Measurements from ENCODE around the gene AZI2.

The AZI2 gene

DNA sequence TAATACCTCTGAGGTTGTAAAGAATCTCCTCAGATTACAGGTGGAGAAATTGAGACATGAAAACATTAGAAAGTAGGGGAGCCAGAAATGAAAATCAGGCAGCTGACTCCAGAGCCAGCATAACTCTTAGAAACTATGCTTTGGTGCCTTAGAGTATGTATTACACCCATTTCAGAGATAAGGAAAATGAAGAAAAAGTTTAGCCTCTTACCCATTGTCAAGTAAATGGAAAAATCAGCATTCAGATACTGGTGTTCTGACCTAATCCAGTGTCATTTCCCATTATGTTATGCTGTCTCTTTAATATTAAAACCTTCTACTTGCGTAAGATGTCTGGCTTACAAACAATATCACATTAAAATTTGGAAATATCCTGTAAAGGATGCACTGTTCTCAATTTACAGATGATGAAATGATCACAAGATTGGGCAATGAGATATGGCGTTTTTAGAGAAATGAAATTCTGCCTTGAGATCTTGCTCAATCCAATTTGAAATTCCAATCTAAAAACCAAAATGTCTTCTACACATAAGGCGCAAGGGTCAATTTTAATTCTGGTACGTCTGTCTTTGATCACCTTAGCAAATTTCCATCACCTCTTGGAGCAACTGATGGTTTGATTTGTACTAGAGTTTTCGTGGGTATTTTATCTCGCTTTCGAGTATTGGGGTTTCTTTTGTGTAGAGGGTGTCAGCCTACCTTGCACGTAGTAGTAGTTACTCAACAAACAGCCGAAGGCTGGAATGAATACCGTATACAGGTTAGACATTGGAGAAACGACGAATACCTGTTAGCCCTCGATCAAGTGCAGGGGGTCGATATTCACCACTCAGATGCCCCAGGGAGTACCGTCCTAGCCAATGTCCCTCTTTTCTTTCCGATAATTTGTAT, 1.0 kb downstream of the AZI2 start:
- no peak for DNase-seq (ENCODE audit: low read depth, low spot score)
- no peaks in the 10 kb centered on the region for H3K9me3 ChIP-seq (ENCODE audit: insufficient read depth, low read length)
- no peaks in the 10 kb centered on the region for H3K4me1 ChIP-seq (ENCODE audit: insufficient read depth, insufficient read length)
- peaks cover 4% of the 10 kb centered on the region for H3K36me3 ChIP-seq (ENCODE audit: insufficient read depth, insufficient read length, low read length)
- H3K4me3 ChIP-seq (ENCODE audit: insufficient read length, low read depth), result peak overlapping the region; percentile 64
- no peak for TF ChIP-seq SUZ12 (IDR thresholded peaks at IDR 0.05; ENCODE audit: extremely low read depth, insufficient read depth, insufficient read length)
- H3K27me3 ChIP-seq (ENCODE audit: insufficient read depth, insufficient read length), result no peaks in the 10 kb centered on the region
- peak overlapping the region; percentile 66 for H3K9ac ChIP-seq (ENCODE audit: insufficient read length, low read depth)

DNA sequence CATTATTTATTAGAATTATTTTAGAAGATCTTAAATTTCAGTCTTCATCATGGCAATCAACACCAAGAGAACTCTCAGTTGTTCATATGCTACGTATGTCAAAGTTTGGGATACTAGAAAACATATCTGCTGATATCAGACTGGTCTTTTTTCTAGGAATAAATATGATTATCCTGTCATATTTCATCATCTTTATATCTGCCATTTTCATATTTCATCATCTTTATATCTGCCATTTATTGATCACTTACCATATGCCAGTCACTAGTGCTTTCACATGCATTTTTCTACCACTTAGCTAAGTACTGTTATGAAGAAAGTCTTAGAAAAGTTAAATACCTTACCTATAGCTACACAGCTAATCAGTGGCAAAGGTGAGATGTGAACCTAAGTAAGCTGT, 2.9 kb downstream of the AZI2 start:
- H3K4me3 ChIP-seq (ENCODE audit: insufficient read length, low read depth), result no peak overlapping the region
- peaks cover 8% of the 10 kb centered on the region for H3K36me3 ChIP-seq (ENCODE audit: insufficient read depth, insufficient read length, low read length)

DNA sequence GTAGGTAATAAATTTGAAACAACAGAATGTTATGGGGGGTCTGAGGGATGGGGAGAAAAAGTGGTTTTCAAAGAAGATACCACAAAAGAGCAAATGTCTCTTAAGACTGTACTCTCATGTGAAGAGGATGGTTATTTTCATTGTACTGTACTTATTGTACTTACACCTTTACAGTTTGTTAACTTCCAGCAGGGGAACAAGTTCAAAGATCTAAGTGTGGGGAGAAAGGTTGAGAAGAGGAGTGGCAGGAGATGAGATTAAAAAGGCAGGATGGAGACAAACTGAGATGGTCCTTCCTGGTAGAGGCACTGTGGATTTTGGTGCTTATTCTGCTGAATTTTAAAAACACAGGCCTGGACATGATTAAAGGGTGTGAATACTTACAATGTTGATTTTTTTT, 5.5 kb downstream of the AZI2 start:
- Histone ChIP-seq H3K9me3 (ENCODE audit: insufficient read depth, low read length) (no peaks in the 10 kb centered on the region), H3K9ac (ENCODE audit: insufficient read length, low read depth) (no peak overlapping the region), H3K4me1 (ENCODE audit: insufficient read depth, insufficient read length) (no peaks in the 10 kb centered on the region), H3K4me3 (ENCODE audit: insufficient read length, low read depth) (no peak overlapping the region), H3K36me3 (ENCODE audit: insufficient read depth, insufficient read length, low read length) (peaks cover 27% of the 10 kb centered on the region), H3K27me3 (ENCODE audit: insufficient read depth, insufficient read length) (no peaks in the 10 kb centered on the region)
- no peak for TF ChIP-seq SUZ12 (IDR thresholded peaks at IDR 0.05; ENCODE audit: extremely low read depth, insufficient read depth, insufficient read length)
- TF ChIP-seq YY1 (IDR thresholded peaks at IDR 0.05; ENCODE audit: insufficient read depth, insufficient read length), result no peak
- no peak for TF ChIP-seq ZNF274 (IDR thresholded peaks at IDR 0.05; ENCODE audit: low read depth, low read length)
- DNase-seq (ENCODE audit: low read depth, low spot score), result no peak

More for the DNA sequence above, 2.9 kb downstream of the AZI2 start:
- Histone ChIP-seq H3K9me3 (ENCODE audit: insufficient read depth, low read length) (no peaks in the 10 kb centered on the region), H3K9ac (ENCODE audit: insufficient read length, low read depth) (no peak overlapping the region), H3K27me3 (ENCODE audit: insufficient read depth, insufficient read length) (no peaks in the 10 kb centered on the region), H3K4me1 (ENCODE audit: insufficient read depth, insufficient read length) (no peaks in the 10 kb centered on the region)
- no peak for DNase-seq (ENCODE audit: low read depth, low spot score)
- TF ChIP-seq SUZ12 (IDR thresholded peaks at IDR 0.05; ENCODE audit: extremely low read depth, insufficient read depth, insufficient read length) (no peak), YY1 (IDR thresholded peaks at IDR 0.05; ENCODE audit: insufficient read depth, insufficient read length) (no peak), ZNF274 (IDR thresholded peaks at IDR 0.05; ENCODE audit: low read depth, low read length) (no peak)

DNA sequence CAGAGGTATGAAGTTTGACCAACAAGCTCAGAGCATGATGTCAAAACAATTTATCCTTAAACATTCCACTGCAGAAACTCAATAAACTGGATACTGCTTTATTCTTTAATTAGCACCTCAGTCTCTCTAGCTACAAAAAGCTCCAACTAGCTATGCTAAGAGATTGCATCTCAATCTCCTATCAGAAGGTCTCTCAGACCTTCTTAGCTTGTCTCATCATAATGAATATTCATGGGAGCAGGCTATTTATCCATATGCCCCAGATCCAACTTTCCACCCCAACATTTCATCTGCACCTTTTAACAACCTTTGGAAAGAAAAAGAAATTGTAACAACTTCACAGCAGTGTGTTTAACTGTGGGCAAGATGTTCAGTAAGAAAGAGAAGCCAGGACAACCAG, 11.4 kb downstream of the AZI2 start:
- no peak for TF ChIP-seq YY1 (IDR thresholded peaks at IDR 0.05; ENCODE audit: insufficient read depth, insufficient read length)
- no peak for TF ChIP-seq SUZ12 (IDR thresholded peaks at IDR 0.05; ENCODE audit: extremely low read depth, insufficient read depth, insufficient read length)
- TF ChIP-seq ZNF274 (IDR thresholded peaks at IDR 0.05; ENCODE audit: low read depth, low read length), result no peak
- Histone ChIP-seq H3K4me3 (ENCODE audit: insufficient read length, low read depth) (no peak overlapping the region), H3K27me3 (ENCODE audit: insufficient read depth, insufficient read length) (no peaks in the 10 kb centered on the region), H3K36me3 (ENCODE audit: insufficient read depth, insufficient read length, low read length) (peaks cover 47% of the 10 kb centered on the region), H3K9ac (ENCODE audit: insufficient read length, low read depth) (no peak overlapping the region), H3K9me3 (ENCODE audit: insufficient read depth, low read length) (no peaks in the 10 kb centered on the region), H3K4me1 (ENCODE audit: insufficient read depth, insufficient read length) (no peaks in the 10 kb centered on the region)
- DNase-seq (ENCODE audit: low read depth, low spot score), result no peak

DNA sequence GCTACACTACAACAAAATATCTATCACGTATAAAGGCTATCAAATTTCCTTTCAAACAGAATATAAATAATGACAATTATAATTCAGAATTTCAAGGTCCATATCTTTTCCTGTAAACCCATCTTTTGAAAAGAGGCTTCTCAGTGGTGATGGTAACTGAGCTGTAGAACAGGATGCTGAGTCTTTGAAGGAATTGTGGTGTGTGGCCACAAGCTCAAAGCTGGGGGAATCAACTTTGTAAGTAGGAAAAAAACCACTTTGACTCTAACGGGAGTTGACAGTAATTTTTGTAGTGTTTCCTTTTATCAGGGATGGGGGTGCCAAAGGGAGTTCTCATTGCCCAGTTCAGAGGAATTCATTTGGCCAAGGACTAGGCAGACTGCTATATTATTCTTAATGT, 13.4 kb downstream of the AZI2 start:
- H3K9ac ChIP-seq (ENCODE audit: insufficient read length, low read depth), result no peak overlapping the region
- DNase-seq (ENCODE audit: low read depth, low spot score), result no peak
- no peak for TF ChIP-seq YY1 (IDR thresholded peaks at IDR 0.05; ENCODE audit: insufficient read depth, insufficient read length)
- no peak for TF ChIP-seq SUZ12 (IDR thresholded peaks at IDR 0.05; ENCODE audit: extremely low read depth, insufficient read depth, insufficient read length)
- TF ChIP-seq ZNF274 (IDR thresholded peaks at IDR 0.05; ENCODE audit: low read depth, low read length), result no peak
- no peaks in the 10 kb centered on the region for H3K9me3 ChIP-seq (ENCODE audit: insufficient read depth, low read length)
- H3K36me3 ChIP-seq (ENCODE audit: insufficient read depth, insufficient read length, low read length), result peaks cover 56% of the 10 kb centered on the region
- H3K27me3 ChIP-seq (ENCODE audit: insufficient read depth, insufficient read length), result no peaks in the 10 kb centered on the region
- H3K4me3 ChIP-seq (ENCODE audit: insufficient read length, low read depth), result no peak overlapping the region
- no peaks in the 10 kb centered on the region for H3K4me1 ChIP-seq (ENCODE audit: insufficient read depth, insufficient read length)

DNA sequence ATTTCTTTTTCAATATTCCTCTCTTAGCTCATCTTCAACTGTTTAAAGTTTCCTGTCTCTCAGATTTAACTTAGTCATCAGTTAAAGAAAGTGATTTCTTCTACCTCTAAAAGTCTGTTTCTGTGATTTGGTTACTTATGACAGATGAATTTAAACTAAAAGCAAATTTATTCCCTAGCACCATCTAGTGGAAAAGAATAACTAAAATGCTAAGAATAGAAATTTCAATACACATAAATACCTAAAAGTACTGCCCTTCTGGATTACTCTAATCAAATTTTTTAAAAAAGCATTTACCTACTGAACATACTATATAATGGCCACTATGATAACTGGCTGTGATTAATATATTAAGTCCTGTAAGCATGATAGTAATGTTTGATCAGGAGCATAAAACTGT, 14.1 kb downstream of the AZI2 start:
- no peaks in the 10 kb centered on the region for H3K4me1 ChIP-seq (ENCODE audit: insufficient read depth, insufficient read length)
- H3K36me3 ChIP-seq (ENCODE audit: insufficient read depth, insufficient read length, low read length), result peaks cover 57% of the 10 kb centered on the region
- H3K9ac ChIP-seq (ENCODE audit: insufficient read length, low read depth), result no peak overlapping the region
- no peaks in the 10 kb centered on the region for H3K9me3 ChIP-seq (ENCODE audit: insufficient read depth, low read length)
- no peak for DNase-seq (ENCODE audit: low read depth, low spot score)
- H3K27me3 ChIP-seq (ENCODE audit: insufficient read depth, insufficient read length), result no peaks in the 10 kb centered on the region
- no peak overlapping the region for H3K4me3 ChIP-seq (ENCODE audit: insufficient read length, low read depth)
- no peak for TF ChIP-seq YY1 (IDR thresholded peaks at IDR 0.05; ENCODE audit: insufficient read depth, insufficient read length)
- TF ChIP-seq ZNF274 (IDR thresholded peaks at IDR 0.05; ENCODE audit: low read depth, low read length), result no peak
- no peak for TF ChIP-seq SUZ12 (IDR thresholded peaks at IDR 0.05; ENCODE audit: extremely low read depth, insufficient read depth, insufficient read length)

DNA sequence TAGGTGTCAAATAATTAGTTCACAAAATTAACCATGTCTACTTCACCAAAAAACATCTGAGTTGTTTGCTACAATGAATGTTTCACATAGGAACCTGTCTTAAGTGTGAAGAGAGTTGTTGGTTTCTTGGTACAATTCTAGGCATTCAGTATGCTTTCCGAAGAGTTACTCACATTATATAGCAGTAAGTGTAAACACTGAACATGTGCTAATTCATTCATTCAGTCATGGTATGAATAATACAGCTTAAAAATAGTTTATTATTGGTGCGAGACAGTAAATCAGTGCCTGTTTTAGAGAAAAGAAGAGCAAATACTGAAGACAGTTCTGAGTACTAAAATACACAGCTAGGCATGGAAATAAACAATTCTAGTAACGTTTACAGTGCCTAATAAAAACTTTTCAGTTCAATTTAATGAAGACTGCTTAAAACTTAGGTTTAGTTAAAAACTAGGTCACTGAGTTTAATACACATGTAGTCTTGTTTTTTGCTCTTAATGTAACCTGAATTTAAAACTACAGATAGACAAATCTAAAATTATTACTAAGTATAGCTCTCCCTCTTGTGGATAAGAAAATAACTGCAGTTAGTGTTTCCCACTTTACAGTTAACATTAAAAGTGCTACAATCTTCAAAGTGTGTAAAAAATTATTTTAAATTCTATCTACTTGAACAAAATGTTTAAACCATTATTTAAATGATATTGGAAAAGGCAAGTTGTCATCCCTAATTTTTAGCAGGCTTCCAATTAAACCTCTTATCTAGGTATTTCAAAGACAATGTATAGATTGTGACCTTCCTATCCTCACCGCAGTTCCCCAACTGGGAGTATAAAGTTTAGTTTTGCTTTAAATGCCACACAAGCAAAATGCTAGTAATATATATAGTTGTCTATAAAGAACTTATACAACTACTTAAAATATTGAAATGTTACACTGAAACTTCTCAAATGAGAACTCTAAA, 20.2 kb downstream of the AZI2 start:
- no peak for TF ChIP-seq YY1 (IDR thresholded peaks at IDR 0.05; ENCODE audit: insufficient read depth, insufficient read length)
- TF ChIP-seq ZNF274 (IDR thresholded peaks at IDR 0.05; ENCODE audit: low read depth, low read length), result no peak
- no peak for TF ChIP-seq SUZ12 (IDR thresholded peaks at IDR 0.05; ENCODE audit: extremely low read depth, insufficient read depth, insufficient read length)
- H3K9me3 ChIP-seq (ENCODE audit: insufficient read depth, low read length), result no peaks in the 10 kb centered on the region
- no peak overlapping the region for H3K4me3 ChIP-seq (ENCODE audit: insufficient read length, low read depth)
- no peak for DNase-seq (ENCODE audit: low read depth, low spot score)
- H3K4me1 ChIP-seq (ENCODE audit: insufficient read depth, insufficient read length), result no peaks in the 10 kb centered on the region
- H3K27me3 ChIP-seq (ENCODE audit: insufficient read depth, insufficient read length), result no peaks in the 10 kb centered on the region
- peaks cover 59% of the 10 kb centered on the region for H3K36me3 ChIP-seq (ENCODE audit: insufficient read depth, insufficient read length, low read length)
- no peak overlapping the region for H3K9ac ChIP-seq (ENCODE audit: insufficient read length, low read depth)

Data from NT2/D1 (cell line).